22Rv1 (cell line): ENCODE data around the gene PAAF1.

ENCODE experiments used
- H3K27ac ChIP-seq: fragments of 450-650 bp; 2 replicates; pipeline ENCODE4 v1.5.1; 2017
- CTCF ChIP-seq: fragments of 450-650 bp; IDR thresholded peaks from 2 replicates; pipeline ENCODE4 v1.5.1; 2017; ENCODE audit warnings: mild to moderate bottlenecking
- ZFX ChIP-seq: fragments of 450-650 bp; IDR thresholded peaks from 2 replicates; pipeline ENCODE4 v1.6.1; 2017; ENCODE audit warnings: antibody characterized with exemption, borderline replicate concordance

Gene PAAF1

GRCh38 chr11:73852049-73852448 is 24.8 kb upstream of the PAAF1 start:
- TF ChIP-seq ZFX (no peak), CTCF (no peak)

DNA sequence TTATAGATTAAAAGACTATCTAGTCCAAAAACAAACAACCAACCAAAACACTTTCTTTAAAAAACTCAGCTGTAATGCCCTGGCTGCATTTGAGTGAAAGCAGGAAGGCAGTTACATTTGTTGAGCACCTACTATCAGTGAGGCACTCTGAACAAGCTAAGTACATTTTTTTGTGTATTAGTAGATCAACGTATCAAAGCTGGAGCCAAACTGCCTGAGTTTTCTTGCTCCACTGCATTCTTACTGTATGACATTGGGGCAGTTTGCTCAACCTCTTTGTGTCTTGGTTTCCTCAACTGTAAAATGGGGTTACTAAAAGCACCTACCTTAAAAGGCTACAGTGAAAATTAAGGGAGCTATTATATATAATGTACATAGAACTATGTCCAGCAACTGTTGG is 22.1 kb upstream of the PAAF1 start:
- no peak overlapping the region for H3K27ac ChIP-seq
- TF ChIP-seq ZFX: no peak
- no peak for TF ChIP-seq CTCF

More at GRCh38 chr11:73852049-73852448, 24.8 kb upstream of the PAAF1 start:
- no peak overlapping the region for H3K27ac ChIP-seq

GRCh38 chr11:73856031-73856567 is 20.7 kb upstream of the PAAF1 start:
- H3K27ac ChIP-seq: no peak overlapping the region
- no peak for TF ChIP-seq CTCF
- no peak for TF ChIP-seq ZFX

GRCh38 chr11:73859671-73860070 is 17.1 kb upstream of the PAAF1 start:
- H3K27ac ChIP-seq: no peak overlapping the region
- TF ChIP-seq CTCF: no peak
- TF ChIP-seq ZFX: no peak

GRCh38 chr11:73860202-73860601 is 16.6 kb upstream of the PAAF1 start:
- TF ChIP-seq ZFX (no peak), CTCF (no peak)
- H3K27ac ChIP-seq: no peak overlapping the region

GRCh38 chr11:73862986-73863385 is 13.8 kb upstream of the PAAF1 start:
- TF ChIP-seq ZFX: no peak
- no peak for TF ChIP-seq CTCF
- no peak overlapping the region for H3K27ac ChIP-seq

GRCh38 chr11:73866095-73866579 is 10.7 kb upstream of the PAAF1 start:
- TF ChIP-seq CTCF: no peak
- TF ChIP-seq ZFX: no peak
- H3K27ac ChIP-seq: peak overlapping the region; percentile 8; the same call in 1 of the 2 replicates
